Fibroblast of the conjunctiva (primary cell): ENCODE measurements around the gene PTH.

Experiments
- DNase-seq: peaks from one replicate; pipeline ENCODE4 v3.0.0-alpha.2; 2010; ENCODE audit warnings: low read depth

The PTH gene

GRCh38 chr11:13448876-13449275 is 46.9 kb downstream of the PTH start:
- DNase-seq: peak; percentile 83

- DNase-seq: no peak
Measured at GRCh38 chr11:13446444-13446843, 49.4 kb downstream of the PTH start.

- DNase-seq: no peak
Measured at GRCh38 chr11:13445588-13445987, 50.2 kb downstream of the PTH start.
